Fibroblast of gingiva (primary cell): Measurements from ENCODE around the gene CDX1.

Experiments used
- DNase-seq: peaks from one replicate; pipeline ENCODE4 v3.0.0-alpha.2; 2011; ENCODE audit warnings: low read depth

The CDX1 gene

GRCh38 chr5:150208187-150209098 is 41.9 kb downstream of the CDX1 start:
- DNase-seq: no peak

GRCh38 chr5:150209099-150209635 is 42.6 kb downstream of the CDX1 start:
- peak; percentile 42 for DNase-seq

- DNase-seq: no peak
Measured at GRCh38 chr5:150210644-150211043, 44.1 kb downstream of the CDX1 start.

- DNase-seq: no peak
Measured at GRCh38 chr5:150211156-150212030, 44.8 kb downstream of the CDX1 start.

GRCh38 chr5:150213530-150213929 is 47.0 kb downstream of the CDX1 start:
- DNase-seq: peak; percentile 21

- DNase-seq: peak; percentile 15
Measured at GRCh38 chr5:150214289-150214688, 47.7 kb downstream of the CDX1 start.

- no peak for DNase-seq
Measured at GRCh38 chr5:150215979-150216944, 49.7 kb downstream of the CDX1 start.

GRCh38 chr5:150217038-150217437 is 50.5 kb downstream of the CDX1 start:
- no peak for DNase-seq

- DNase-seq: peak; percentile 75
Measured at GRCh38 chr5:150217873-150218692, 51.5 kb downstream of the CDX1 start.

- DNase-seq: no peak
Measured at GRCh38 chr5:150218693-150219035, 52.1 kb downstream of the CDX1 start.

GRCh38 chr5:150219142-150219541 is 52.6 kb downstream of the CDX1 start:
- DNase-seq: no peak

GRCh38 chr5:150219861-150220260 is 53.3 kb downstream of the CDX1 start:
- DNase-seq: no peak

GRCh38 chr5:150221471-150221870 is 54.9 kb downstream of the CDX1 start:
- DNase-seq: no peak

- DNase-seq: no peak
Measured at GRCh38 chr5:150222906-150223305, 56.3 kb downstream of the CDX1 start.

- DNase-seq: no peak
Measured at GRCh38 chr5:150223474-150223873, 56.9 kb downstream of the CDX1 start.

GRCh38 chr5:150224483-150225027 is 58.0 kb downstream of the CDX1 start:
- no peak for DNase-seq

GRCh38 chr5:150227036-150227435 is 60.5 kb downstream of the CDX1 start:
- no peak for DNase-seq

- DNase-seq: peak; percentile 73
Measured at GRCh38 chr5:150227606-150228273, 61.2 kb downstream of the CDX1 start.

- no peak for DNase-seq
Measured at GRCh38 chr5:150229571-150229970, 63.0 kb downstream of the CDX1 start.

- no peak for DNase-seq
Measured at GRCh38 chr5:150230842-150231241, 64.3 kb downstream of the CDX1 start.
